ENCODE measurements around the gene TMBIM1. TPM values are rescaled to one million over a fixed set of nuclear protein-coding genes. Genes with fewer than 3 reads are reported as not detected.

TMBIM1 gene
- total and polyA plus RNA-seq, 2 donors, result 127 to 180 TPM

DNA sequence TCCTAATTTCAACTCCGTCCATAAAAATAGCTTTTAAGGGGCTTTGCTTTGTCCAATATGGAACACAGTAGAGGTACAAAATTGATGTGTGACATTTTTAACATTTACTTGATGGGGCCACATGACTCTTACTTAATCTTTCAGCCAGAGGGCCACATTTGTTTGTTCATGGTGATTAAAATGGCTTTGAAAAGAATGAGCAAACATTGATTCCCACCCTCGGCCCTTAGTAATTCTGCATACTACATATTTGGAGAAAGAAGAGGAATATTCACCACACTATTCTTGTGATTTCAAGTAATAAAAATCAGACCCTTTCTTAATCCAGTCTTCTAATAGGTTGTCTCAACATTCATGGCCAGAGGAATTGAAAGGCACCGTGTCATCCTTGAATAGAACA, 57.8 kb downstream of the TMBIM1 start:
- no peak overlapping the region for H3K27ac ChIP-seq (ENCODE audit: low read depth)
- peaks cover 18% of the 10 kb centered on the region for H3K36me3 ChIP-seq (ENCODE audit: insufficient read depth)
- no peak for DNase-seq (ENCODE audit: extremely low spot score)
- peaks cover 3% of the 10 kb centered on the region for H3K4me1 ChIP-seq (ENCODE audit: insufficient read depth)
- H3K4me3 ChIP-seq (ENCODE audit: low read depth, low read length), result no peak overlapping the region
- WGBS, result 55% methylated on average over 3 of the region's 3 CpGs

DNA sequence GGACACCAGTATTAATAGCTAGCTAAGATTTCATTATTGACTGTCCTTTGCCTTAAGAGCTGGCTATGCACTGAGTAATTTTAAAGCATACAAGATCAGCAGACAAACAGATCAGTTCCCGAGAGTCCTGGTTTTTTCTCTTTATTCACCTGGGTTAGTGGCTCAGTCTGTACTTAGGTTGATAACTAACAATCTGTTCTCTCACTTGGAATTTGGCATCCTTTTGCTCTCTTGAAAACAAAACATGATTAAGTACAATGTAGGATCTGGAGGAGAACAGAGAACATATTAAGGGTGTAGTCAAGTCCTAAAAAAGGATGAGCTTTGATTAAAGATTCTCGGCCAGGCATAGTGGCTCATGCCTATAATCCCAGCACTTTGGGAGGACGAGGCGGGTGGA, 58.8 kb downstream of the TMBIM1 start:
- Histone ChIP-seq H3K4me1 (ENCODE audit: insufficient read depth) (peaks cover 3% of the 10 kb centered on the region), H3K36me3 (ENCODE audit: insufficient read depth) (peaks cover 18% of the 10 kb centered on the region)

DNA sequence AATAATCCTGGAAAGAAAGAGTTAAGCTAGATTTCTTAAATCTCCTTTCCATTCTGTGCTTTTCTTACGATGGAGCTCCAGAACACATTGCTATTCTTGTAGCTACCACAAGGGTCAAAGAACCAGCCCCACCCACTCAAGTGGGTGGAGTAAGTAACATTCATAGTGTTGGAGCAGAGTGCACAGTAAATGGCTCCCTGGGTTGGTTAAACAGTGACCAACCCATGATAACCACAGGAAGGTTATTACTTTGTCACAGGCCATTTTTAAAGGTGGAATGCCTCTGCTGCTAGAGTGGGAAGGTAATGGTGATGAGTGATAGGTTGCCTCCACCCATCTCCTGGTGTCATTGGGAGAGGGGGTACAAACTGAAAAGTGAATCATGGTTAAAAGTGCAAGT, 61.4 kb downstream of the TMBIM1 start:
- Histone ChIP-seq H3K4me1 (ENCODE audit: insufficient read depth) (peaks cover 3% of the 10 kb centered on the region), H3K27ac (ENCODE audit: low read depth) (no peak overlapping the region), H3K36me3 (ENCODE audit: insufficient read depth) (peaks cover 10% of the 10 kb centered on the region), H3K4me3 (ENCODE audit: low read depth, low read length) (no peak overlapping the region)
- 5% methylated on average over 1 of the region's 1 CpG for WGBS
- DNase-seq (ENCODE audit: extremely low spot score), result no peak

More for the DNA sequence above, 58.8 kb downstream of the TMBIM1 start:
- Histone ChIP-seq H3K27ac (ENCODE audit: low read depth) (no peak overlapping the region), H3K4me3 (ENCODE audit: low read depth, low read length) (no peak overlapping the region)
- 86% methylated on average over 4 of the region's 4 CpGs for WGBS
- no peak for DNase-seq (ENCODE audit: extremely low spot score)

DNA sequence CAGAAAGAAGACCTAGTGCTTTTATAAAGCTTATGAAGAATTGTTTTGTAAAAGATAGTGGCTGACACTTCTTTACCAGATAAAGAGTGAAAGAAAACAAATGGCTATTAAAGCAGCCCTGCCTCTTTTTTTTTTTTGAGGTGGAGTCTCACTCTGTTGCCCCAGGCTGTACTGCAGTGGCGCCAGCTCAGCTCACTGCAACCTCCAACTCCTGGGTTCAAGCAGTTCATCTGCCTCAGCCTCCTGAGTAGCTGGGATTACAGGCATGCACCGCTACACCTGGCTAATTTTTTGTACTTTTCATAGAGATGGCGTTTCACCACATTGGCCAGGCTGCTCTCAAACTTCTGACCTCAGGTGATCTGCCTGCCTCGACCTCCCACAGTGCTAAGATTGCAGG, 62.5 kb downstream of the TMBIM1 start:
- Histone ChIP-seq H3K4me1 (ENCODE audit: insufficient read depth) (peaks cover 3% of the 10 kb centered on the region), H3K4me3 (ENCODE audit: low read depth, low read length) (no peak overlapping the region), H3K27ac (ENCODE audit: low read depth) (peak overlapping the region; percentile 67), H3K36me3 (ENCODE audit: insufficient read depth) (peaks cover 10% of the 10 kb centered on the region)
- DNase-seq (ENCODE audit: extremely low spot score), result no peak
- 75% methylated on average over 4 of the region's 4 CpGs for WGBS

DNA sequence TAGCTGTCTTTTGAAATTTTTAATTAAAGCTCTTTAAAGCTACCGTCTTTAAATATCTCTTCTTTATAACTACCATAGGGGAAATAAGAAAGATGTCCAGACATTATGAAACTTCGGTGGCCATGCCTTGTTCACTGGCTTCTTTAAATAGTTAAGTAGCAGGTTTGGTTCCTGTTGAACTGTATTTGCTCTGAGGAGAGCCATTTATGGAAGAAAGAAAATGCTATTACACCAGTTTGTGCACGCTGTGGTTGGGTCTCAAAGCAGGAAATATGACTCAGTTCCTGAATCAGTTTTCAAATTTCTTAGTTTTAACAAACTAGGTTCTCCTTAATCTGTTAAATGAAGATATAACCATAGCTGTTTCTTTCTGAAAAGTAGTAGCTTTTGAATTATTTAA, 63.1 kb downstream of the TMBIM1 start:
- Histone ChIP-seq H3K27ac (ENCODE audit: low read depth) (no peak overlapping the region), H3K4me1 (ENCODE audit: insufficient read depth) (peaks cover 3% of the 10 kb centered on the region)
- 9% methylated on average over 3 of the region's 3 CpGs for WGBS

DNA sequence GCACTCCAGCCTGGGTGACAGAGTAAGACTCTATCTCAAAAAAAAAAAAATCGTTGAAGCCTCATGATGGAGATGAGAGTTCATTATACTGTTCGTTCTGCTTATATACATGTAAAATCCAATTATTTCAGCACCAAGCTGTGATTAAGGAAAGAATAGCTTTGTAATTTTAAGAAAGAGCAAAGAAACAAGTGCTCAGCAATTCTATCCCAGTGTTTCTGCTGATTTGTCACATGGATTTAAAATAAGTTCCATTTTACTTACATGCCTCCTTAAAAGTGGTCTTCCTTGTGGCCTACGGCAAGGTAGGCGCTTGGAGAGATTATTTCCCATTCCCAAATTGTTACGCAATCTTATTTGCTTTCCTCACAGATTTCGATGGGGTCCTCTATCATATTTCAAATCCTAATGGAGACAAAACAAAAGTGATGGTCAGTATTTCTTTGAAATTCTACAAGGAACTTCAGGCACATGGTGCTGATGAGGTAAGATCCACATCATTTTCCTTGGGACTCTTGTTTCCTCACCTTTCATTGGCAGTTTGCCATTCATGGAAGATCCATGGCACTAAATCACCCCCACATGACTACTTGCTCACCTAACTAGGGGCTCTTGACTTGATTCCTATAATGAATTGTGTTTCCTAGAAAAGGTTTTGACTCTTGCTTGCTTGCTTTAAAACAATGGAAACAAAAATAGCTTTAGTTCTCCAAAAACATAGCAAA, 63.8 kb downstream of the TMBIM1 start:
- peaks cover 10% of the 10 kb centered on the region for H3K36me3 ChIP-seq (ENCODE audit: insufficient read depth)
- 88% methylated on average over 6 of the region's 6 CpGs for WGBS
- DNase-seq (ENCODE audit: extremely low spot score), result no peak
- H3K27ac ChIP-seq (ENCODE audit: low read depth), result no peak overlapping the region
- H3K4me1 ChIP-seq (ENCODE audit: insufficient read depth), result peaks cover 3% of the 10 kb centered on the region
- H3K4me3 ChIP-seq (ENCODE audit: low read depth, low read length), result no peak overlapping the region

More for the DNA sequence above, 63.1 kb downstream of the TMBIM1 start:
- Histone ChIP-seq H3K36me3 (ENCODE audit: insufficient read depth) (peaks cover 10% of the 10 kb centered on the region), H3K4me3 (ENCODE audit: low read depth, low read length) (no peak overlapping the region)
- no peak for DNase-seq (ENCODE audit: extremely low spot score)

DNA sequence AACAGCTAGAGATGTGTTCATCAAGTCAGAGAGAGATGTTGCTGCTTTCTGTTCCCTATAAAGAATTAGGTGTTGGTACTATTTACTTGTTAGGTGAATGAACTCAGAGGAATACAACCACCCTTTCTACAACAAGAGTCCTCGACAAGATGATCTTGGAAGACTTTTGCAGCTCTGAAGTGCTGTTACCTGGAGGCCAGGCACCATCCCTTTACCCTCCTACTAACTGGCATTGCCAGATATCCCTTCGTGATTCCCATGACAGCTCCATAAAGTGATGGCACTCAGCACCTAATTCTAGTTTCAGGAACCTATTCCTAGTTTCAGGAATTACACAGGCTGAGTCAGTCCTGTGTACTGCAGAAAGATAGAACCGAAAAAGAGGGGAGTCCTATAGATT, 65.4 kb downstream of the TMBIM1 start:
- H3K4me3 ChIP-seq (ENCODE audit: low read depth, low read length), result no peak overlapping the region
- H3K27ac ChIP-seq (ENCODE audit: low read depth), result no peak overlapping the region
- H3K4me1 ChIP-seq (ENCODE audit: insufficient read depth), result peaks cover 3% of the 10 kb centered on the region
- DNase-seq (ENCODE audit: extremely low spot score), result no peak
- H3K36me3 ChIP-seq (ENCODE audit: insufficient read depth), result peaks cover 11% of the 10 kb centered on the region
- 83% methylated on average over 3 of the region's 3 CpGs for WGBS

Small RNA genes within 50 kb of the gene (small RNA-seq; reads per million reads assigned to genes)
- gene MIR6810, result not detected

Other genes starting within 250 kb of the TMBIM1 start
- not detected for gene RUFY4, start 223.2 kb downstream of the TMBIM1 start, total RNA-seq
- 0.09 TPM for gene RUFY4, start 223.2 kb downstream of the TMBIM1 start, polyA plus RNA-seq
- gene CXCR2, start 166.5 kb downstream of the TMBIM1 start, total RNA-seq, result 0.48 TPM
- 0.77 TPM for gene CXCR2, start 166.5 kb downstream of the TMBIM1 start, polyA plus RNA-seq
- 0.26 TPM for gene CXCR1, start 125.5 kb downstream of the TMBIM1 start, total RNA-seq
- gene CXCR1, start 125.5 kb downstream of the TMBIM1 start, polyA plus RNA-seq, result 0.13 TPM
- gene ARPC2, start 75.3 kb downstream of the TMBIM1 start, total RNA-seq, result 206 TPM
- 256 TPM for gene ARPC2, start 75.3 kb downstream of the TMBIM1 start, polyA plus RNA-seq
- 1.6 TPM for gene GPBAR1, start 31.5 kb downstream of the TMBIM1 start, total RNA-seq
- 19.3 TPM for gene GPBAR1, start 31.5 kb downstream of the TMBIM1 start, polyA plus RNA-seq
- gene AAMP, start 22.4 kb downstream of the TMBIM1 start, total RNA-seq, result 75.9 TPM
- gene AAMP, start 22.4 kb downstream of the TMBIM1 start, polyA plus RNA-seq, result 139 TPM
- gene PNKD, start 22.0 kb downstream of the TMBIM1 start, total RNA-seq, result 24.6 TPM
- gene PNKD, start 22.0 kb downstream of the TMBIM1 start, polyA plus RNA-seq, result 92.7 TPM
- not detected for gene CATIP, start 64.4 kb upstream of the TMBIM1 start, total RNA-seq
- not detected for gene CATIP, start 64.4 kb upstream of the TMBIM1 start, polyA plus RNA-seq
- 1.7 TPM for gene SLC11A1, start 89.8 kb upstream of the TMBIM1 start, total RNA-seq
- 19.7 TPM for gene SLC11A1, start 89.8 kb upstream of the TMBIM1 start, polyA plus RNA-seq
- 66.2 TPM for gene CTDSP1, start 107.4 kb upstream of the TMBIM1 start, total RNA-seq
- 179 TPM for gene CTDSP1, start 107.4 kb upstream of the TMBIM1 start, polyA plus RNA-seq
- gene VIL1, start 126.6 kb upstream of the TMBIM1 start, total RNA-seq, result not detected
- gene VIL1, start 126.6 kb upstream of the TMBIM1 start, polyA plus RNA-seq, result 0.08 TPM